ENCODE results near the gene M1AP.

GRCh38 chr2:74573747-74574562 lies 74.2 kb downstream of the M1AP start:
- TF ChIP-seq CTCF (IDR thresholded peaks at IDR 0.05) (no peak), POLR2AphosphoS5 (IDR thresholded peaks at IDR 0.05; ENCODE audit: low read depth, low read length) (no peak)
- TF ChIP-seq, protein P1, sequence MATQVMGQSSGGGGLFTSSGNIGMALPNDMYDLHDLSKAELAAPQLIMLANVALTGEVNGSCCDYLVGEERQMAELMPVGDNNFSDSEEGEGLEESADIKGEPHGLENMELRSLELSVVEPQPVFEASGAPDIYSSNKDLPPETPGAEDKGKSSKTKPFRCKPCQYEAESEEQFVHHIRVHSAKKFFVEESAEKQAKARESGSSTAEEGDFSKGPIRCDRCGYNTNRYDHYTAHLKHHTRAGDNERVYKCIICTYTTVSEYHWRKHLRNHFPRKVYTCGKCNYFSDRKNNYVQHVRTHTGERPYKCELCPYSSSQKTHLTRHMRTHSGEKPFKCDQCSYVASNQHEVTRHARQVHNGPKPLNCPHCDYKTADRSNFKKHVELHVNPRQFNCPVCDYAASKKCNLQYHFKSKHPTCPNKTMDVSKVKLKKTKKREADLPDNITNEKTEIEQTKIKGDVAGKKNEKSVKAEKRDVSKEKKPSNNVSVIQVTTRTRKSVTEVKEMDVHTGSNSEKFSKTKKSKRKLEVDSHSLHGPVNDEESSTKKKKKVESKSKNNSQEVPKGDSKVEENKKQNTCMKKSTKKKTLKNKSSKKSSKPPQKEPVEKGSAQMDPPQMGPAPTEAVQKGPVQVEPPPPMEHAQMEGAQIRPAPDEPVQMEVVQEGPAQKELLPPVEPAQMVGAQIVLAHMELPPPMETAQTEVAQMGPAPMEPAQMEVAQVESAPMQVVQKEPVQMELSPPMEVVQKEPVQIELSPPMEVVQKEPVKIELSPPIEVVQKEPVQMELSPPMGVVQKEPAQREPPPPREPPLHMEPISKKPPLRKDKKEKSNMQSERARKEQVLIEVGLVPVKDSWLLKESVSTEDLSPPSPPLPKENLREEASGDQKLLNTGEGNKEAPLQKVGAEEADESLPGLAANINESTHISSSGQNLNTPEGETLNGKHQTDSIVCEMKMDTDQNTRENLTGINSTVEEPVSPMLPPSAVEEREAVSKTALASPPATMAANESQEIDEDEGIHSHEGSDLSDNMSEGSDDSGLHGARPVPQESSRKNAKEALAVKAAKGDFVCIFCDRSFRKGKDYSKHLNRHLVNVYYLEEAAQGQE (IDR thresholded peaks at IDR 0.05; ENCODE audit: insufficient read depth in 1 of 2, low read depth in 2 of 2, low read length in 1 of 2) = no peak

Measured in Panc1 (cell line).